Subcutaneous adipose tissue (tissue), 4 donors: Measurements from ENCODE around the gene TMEM229B. TPM values are rescaled to one million over a fixed set of nuclear protein-coding genes. Genes with fewer than 3 reads are reported as not detected.

Experiments used
- CTCF ChIP-seq: fragments of 450-650 bp; IDR thresholded peaks from one replicate; pipeline ENCODE4 v1.5.1; 2016; ENCODE audit warnings: low read depth, mild to moderate bottlenecking, control low read depth, antibody characterized with exemption, moderate library complexity
- total RNA-seq, 4 donors: library from RNA; depleted of rRNA; stranded (reverse); fragments of >200 nt; gene quantifications; one replicate each; pipeline ENCODE4 v1.1.0, GENCODE V29; 2016

The TMEM229B gene
- total RNA-seq, 4 donors from 2014 or later, result 1.4 to 10.2 (median 2.2) TPM; not detected in 1

DNA sequence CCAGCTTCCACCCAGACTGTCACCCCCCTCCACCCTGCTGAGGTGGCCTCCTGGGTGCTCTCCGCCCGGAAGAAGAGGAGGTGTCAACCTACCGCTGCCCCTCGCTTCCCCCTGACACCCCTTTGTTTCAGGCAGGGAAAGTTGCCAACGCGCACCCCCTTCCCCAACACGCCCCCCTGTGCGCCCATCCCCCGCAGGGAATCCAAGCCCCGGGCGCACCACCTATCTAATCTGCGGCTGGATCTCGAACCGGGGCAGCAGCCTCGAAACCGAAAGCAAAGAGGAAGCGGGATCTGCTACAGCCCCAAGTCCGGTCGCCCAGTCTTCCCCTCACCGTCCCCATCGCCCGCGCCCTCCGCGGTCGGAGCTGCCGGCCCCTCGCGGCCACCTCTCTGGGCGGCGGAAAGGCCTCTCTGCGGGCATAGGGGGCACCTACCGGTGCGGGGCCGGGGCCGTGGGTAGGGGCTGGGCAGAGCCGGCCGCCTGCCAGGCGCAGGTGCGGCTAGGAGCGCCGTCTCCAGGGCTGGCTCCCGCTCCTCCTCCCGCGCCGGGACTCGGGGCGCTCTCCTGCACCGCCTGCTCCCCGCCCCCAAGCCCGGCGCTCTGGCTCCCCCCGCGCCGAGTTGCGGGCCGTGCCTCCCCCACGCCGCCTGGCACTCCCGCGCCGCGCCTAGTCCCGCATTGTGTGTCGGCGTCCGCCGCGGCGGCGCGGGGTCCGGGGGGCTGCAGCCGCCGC lies 26.3 kb upstream of the TMEM229B start:
- no peak for TF ChIP-seq CTCF

- TF ChIP-seq CTCF, result no peak
These were observed 25.7 kb upstream of the TMEM229B start for GRCh38 chr14:67514203-67514607.

GRCh38 chr14:67513631-67514108 lies 25.1 kb upstream of the TMEM229B start:
- TF ChIP-seq CTCF, result no peak

- no peak for TF ChIP-seq CTCF
These were observed 24.2 kb upstream of the TMEM229B start for GRCh38 chr14:67512463-67513310.

- TF ChIP-seq CTCF, result no peak
These were observed 22.3 kb upstream of the TMEM229B start for GRCh38 chr14:67510836-67511235.

GRCh38 chr14:67510121-67510520 lies 21.6 kb upstream of the TMEM229B start:
- no peak for TF ChIP-seq CTCF

DNA sequence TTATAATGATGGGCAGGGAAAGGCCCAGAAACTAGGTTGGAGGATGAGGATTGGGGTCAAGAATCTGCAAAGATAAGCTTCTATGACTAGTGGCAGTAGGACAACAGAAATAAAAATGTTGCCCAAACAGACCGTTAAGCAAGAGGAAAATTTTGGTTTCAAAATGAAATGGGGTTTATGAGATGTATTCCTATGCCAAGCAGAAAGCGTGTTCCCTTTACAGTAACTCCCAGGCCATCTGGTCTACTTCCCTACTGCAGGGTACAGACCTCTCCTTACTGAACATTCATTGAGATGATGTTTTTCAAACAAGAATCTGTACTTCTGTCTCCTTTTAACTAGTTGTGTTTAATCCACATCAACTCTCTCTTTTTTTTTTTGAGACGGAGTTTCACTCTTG lies 20.4 kb upstream of the TMEM229B start:
- TF ChIP-seq CTCF, result no peak
